GM18909 (cell line): ENCODE measurements around the gene ABCB11.
"Not testable (repeated sequence)": the region's sequence is repeated elsewhere in the genome, so short reads cannot be mapped to it uniquely, and the experiment has no call there.

Source experiments
- ATAC-seq: cut with Tn5 transposase; IDR thresholded peaks from one replicate; pipeline ENCODE4 v1.9.1; 2021; ENCODE audit warnings: mild to moderate bottlenecking; ENCODE audit not compliant: unreplicated experiment, poor library complexity

The ABCB11 gene

DNA sequence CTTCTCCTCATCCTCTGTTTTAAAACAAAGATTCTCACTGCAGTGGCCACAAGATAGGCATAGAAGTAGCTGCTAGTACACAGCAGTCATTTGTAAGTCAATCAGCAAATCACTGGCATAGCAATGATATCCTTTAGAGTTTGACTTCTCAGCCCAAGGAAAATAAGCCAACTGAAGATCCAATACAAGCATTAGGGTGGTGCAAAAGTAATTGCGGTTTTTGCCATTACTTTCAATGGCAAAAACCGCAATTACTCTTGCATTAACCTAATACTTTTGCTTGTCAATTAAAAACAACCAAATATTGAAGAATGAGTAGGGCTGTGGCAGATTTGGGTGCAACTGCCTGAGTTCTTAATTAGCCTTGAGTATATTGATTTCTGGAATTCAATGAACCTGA, 127.2 kb downstream of the ABCB11 start:
- ATAC-seq, result no peak

DNA sequence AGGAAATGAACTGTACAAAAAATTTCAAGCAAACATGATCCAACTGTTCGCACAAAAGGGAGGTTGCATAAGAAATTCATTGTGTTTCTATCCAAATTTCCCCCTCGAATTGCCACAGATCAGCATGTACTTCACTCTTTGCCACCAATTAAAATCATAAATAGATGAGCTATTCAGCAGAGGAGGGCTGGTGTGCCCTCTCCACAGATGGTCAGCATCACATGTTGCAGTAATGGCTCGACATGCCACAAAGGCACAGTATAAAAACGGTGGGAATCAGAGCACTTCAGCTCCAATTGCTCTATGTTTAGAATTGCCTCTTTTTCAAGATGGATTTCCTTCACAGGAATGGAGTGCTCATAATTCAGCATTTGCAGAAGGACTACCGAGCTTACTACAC, 130.1 kb downstream of the ABCB11 start, which contains the start of gene G6PC2:
TSS of gene G6PC2 (plus strand) at position 289 of the 400 bp plus-strand sequence. CDS start at position 330, 41 bp downstream.
- ATAC-seq, result no peak

DNA sequence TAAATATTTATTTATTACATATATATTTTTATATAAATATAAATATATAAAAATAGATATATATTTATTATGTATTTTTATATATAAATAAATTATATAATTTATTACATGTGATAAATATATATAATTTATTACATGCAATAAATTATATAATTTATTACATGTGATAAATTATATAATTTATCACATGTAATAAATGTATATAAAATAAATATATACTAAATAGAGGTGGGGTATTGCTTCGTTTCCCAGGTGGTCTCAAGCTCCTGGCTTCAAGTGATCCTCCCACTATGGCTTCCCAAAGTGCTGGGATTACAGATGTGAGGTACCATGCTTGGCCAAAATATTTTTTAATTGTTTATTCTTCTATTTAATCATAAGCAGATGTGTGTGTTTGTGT, 133.7 kb downstream of the ABCB11 start:
- ATAC-seq, result no peak

DNA sequence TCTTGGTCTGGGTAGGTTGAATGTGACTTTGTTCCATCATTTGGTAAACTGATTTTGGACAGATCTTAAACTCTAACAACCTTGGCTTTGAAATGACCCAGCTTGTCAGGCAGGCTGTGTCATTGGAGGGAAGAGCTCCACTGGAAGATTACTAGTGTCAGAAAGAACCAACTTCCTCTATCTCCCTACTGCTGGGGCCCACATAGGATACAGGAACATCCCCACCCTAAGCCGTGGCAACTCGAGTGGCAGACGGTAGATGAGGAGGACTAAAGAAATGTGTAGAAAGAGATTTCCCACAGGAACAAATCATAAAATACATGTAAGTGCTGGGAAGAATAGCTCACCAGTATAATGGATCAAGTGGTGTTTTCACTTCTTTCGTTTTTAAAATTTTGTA, 134.3 kb downstream of the ABCB11 start:
- no peak for ATAC-seq

DNA sequence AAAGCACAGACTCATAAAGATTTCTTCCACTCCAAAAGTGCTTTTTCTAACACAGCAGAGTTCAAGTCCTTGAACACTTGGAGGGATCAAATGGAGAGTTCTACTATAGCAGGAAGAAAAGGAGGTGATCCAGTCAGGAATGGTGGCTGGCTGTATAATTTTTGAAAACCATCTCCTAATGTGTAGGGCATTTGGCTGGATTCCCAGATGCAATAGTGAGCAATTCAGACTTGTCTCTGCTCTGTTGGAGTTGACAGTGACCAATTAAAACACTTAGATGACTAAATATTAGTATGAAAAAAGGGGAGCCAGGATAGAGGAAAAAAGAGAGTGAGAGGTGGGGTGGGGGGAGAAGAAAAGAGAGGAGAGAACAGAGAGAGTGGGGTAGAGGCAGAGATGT, 135.4 kb downstream of the ABCB11 start:
- no peak for ATAC-seq

DNA sequence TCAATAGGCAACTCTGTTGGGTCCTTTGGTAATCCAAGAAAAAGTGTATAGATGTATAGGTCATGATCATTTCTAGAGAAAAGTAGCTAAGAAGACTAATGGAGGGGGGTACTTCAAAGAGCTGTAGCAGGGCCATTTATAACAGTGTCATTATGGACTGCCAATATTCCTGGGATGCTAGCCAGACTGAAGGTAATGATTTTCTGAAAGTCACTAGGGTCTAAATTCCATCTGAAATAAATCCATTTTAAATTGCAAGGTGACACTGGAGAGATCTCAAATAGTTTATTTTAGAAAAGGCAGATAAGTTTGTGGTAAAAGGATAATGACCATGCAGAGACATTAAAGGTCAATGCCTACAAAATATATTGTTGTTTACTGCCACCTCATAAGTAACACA, 136.4 kb downstream of the ABCB11 start:
- no peak for ATAC-seq

DNA sequence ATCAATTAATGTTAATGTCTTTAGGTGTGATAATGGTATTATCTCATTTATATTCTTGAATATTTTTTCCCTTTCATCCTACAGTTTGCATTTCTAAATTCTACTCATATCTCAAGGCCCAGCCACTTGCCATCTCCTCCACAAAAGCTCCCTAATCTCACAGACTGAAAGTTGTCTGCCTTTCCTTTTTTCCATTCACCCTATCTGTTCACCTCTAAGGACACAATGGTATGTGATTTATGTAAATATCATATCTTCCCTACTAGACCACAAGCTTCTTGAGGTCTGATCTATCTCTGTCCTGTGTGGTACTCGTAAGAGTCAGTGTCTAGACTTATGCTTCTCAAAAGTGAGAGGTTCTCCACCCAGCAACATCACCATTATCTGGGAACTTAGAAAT, 137.0 kb downstream of the ABCB11 start:
- ATAC-seq, result no peak

DNA sequence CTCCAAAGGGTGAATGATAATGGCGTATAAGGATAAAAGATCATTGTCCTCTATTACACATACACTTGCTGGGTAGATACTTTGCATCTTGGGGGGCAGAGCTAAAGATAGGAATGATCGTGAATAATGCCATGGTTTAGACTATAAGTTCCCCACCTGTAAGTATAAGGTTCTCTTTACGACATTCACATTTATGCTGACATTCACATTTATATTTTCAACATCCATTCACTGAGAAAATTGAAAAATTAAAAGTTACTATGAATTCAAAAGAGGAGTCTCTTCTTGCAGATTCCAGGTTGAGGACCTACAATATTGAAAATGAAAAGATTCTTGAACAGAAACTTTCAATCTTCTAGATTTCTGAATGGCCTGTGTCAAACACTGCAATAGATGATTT, 138.8 kb downstream of the ABCB11 start:
- ATAC-seq, result no peak

DNA sequence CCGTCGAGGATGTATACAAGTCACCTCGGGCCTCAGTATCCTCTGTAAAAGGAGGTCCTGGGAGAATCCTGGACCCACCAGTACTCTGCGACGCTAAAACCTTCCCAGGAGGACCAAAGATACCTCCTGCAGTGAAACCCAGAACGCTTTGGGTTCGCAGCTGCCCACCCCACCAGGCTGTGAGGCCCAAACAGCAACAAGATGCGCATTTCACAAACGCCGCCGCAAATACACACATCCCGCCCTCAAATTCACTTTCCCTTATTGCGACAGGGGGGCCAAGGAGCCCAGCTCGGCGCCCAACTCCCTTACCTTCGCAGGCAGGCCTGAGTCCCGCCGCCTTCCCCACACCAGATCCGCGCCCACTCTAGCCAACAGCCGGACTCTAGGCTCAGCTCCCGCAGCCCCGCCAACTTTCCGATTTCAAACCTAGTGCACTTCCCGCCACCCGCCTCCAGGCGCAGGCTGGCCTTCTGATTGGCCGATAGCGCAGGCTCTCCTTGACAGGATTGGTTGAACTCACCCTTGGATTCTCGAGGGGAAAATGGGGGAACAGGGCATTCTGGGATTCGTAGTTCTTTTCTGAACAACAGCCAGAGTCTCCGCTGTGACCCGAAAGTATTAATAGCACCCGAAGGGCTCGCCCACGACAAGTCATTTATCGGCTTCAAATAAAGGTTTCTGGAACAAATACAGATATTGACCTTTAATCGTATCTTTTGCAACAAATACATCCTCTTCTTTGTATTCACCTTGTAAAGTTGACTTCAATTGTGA, 140.9 kb downstream of the ABCB11 start, which contains the start of gene SPC25:
TSS of gene SPC25 (minus strand) at position 425 of the 777 bp plus-strand sequence. CDS start 911 bp downstream, outside the sequence.
- ATAC-seq, result peak; percentile 100

DNA sequence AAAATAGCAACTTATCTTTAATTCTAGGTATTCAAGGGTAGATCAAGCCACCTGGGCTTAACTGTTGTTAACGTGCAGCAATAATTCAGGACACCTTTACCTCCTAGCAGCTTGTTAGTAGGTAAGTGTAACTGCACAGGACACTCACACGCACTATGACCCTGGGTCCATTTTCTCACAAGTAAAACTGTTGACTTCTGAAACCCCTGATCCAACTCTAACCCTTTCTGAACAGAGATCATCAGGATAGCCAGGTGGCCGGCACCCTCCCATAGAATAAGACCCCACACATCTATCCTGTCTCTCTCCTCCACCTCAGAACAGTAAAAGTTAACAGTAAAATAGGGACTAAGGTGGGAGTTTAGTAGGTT, 141.5 kb downstream of the ABCB11 start:
- ATAC-seq, result no peak

DNA sequence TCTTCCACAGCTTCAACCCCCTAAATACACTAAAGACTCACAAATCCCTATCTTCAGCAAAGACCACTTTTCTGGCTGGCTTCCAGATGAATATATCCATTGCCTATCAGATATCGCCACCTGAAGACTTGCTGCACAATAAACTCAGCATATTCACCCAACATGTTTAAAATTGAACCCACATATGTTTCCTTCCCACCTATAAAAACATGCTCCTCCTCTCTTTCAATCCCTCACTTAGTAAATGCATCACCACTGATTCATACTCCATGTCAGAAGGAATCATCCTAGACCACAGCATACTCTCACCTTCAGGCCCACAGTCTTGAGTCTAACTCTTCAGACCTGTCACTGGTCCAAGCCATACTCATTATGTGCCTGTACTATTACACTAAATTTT, 146.1 kb downstream of the ABCB11 start:
- ATAC-seq, result no peak

DNA sequence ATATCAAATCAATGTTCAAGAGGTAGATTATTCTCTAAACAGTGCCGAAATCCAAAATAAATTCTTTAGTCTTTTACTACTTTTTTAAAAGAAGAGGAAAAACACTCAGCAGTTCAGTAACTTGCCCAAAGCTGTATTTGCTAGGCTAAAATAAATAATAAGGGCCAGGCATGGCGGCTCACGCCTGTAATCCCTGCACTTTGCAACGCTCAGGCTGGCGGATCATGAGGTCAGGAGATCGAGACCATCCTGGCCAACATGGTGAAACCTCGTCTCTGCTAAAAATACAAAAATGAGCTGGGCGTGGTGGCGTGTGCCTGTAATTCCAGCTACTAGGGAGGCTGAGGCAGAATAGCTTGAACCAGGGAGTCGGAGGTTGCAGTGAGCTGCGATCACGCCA, 149.0 kb downstream of the ABCB11 start:
- not testable (repeated sequence) for ATAC-seq

DNA sequence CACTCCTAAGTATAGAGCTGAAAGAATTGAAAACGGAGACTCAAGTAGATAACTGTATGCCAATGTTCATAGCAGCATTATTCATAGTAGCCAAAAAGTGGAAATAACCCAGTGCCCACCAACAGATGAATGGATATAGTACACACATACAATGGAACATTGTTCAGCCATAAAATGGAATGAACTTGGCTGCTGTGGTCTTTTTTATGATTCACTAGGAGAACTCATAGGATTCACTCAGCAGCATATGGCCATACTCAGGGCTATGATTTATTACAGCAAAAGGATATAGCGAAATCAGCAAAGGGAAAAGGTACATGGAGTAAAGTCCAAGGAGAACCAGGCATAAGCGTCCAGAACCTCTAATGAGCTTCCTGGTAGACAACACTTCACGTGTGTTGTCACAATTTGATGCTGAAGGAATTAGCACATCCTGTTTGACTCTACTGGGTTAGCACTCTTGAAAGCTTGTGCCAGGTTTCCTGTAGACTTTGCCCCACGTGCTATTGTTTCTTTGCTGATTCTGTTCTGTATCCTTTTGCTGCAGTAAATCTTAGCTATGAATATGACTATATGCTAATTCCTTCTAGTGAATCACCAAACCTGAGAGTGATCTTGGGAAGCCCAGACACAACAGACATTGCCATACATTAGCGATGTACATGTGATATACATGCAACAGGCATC, 156.6 kb downstream of the ABCB11 start:
- no peak for ATAC-seq

DNA sequence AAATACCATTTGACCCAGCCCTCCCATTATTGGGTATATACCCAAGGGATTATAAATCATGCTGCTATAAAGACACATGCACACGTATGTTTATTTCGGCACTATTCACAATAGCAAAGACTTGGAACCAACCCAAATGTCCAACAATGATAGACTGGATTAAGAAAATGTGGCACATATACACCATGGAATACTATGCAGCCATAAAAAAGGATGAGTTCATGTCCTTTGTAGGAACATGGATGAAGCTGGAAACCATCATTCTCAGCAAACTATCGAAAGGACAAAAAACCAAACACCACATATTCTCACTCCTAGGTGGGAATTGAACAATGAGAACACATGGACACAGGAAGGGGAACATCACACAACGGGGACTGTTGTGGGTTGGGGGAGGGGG, 160.3 kb downstream of the ABCB11 start:
- not testable (repeated sequence) for ATAC-seq
